H9 (cell line): ENCODE measurements around the gene SLC25A26. TPM values are rescaled to one million over a fixed set of nuclear protein-coding genes. Genes with fewer than 3 reads are reported as not detected.

Source experiments
- DNase-seq: peaks from one replicate; pipeline ENCODE4 v3.0.0-alpha.2; 2017
- H2AFZ ChIP-seq: one replicate; pipeline ENCODE4 v1.6.1; 2013; ENCODE audit warnings: mild to moderate bottlenecking, low read length, control low read depth, moderate library complexity
- H2AK5ac ChIP-seq: 2 replicates; pipeline ENCODE4 v1.6.1; 2013; ENCODE audit warnings: low read length, control low read depth, mixed read lengths; ENCODE audit not compliant: insufficient read length
- H2BK120ac ChIP-seq: one replicate; pipeline ENCODE4 v1.6.1; 2013; ENCODE audit warnings: low read depth, mild to moderate bottlenecking, low read length, control low read depth, inconsistent platforms; ENCODE audit not compliant: poor library complexity, severe bottlenecking
- H2BK12ac ChIP-seq: 2 replicates; pipeline ENCODE4 v1.6.1; 2013; ENCODE audit warnings: low read length, control low read depth, mixed read lengths, low read depth; ENCODE audit not compliant: insufficient read length
- H2BK15ac ChIP-seq: 2 replicates; pipeline ENCODE4 v1.6.1; 2013; ENCODE audit warnings: low read depth, low read length, control low read depth
- H2BK20ac ChIP-seq: one replicate; pipeline ENCODE4 v1.6.1; 2013; ENCODE audit warnings: low read depth, mild to moderate bottlenecking, low read length, control low read depth, inconsistent platforms; ENCODE audit not compliant: poor library complexity, severe bottlenecking
- H2BK5ac ChIP-seq: 2 replicates; pipeline ENCODE4 v1.6.1; 2013; ENCODE audit warnings: low read length, control low read depth, mixed read lengths; ENCODE audit not compliant: insufficient read length
- H3K14ac ChIP-seq: 2 replicates; pipeline ENCODE4 v1.6.1; 2013; ENCODE audit warnings: low read length, control low read depth; ENCODE audit not compliant: insufficient read depth
- H3K18ac ChIP-seq: 2 replicates; pipeline ENCODE4 v1.6.1; 2013; ENCODE audit warnings: low read depth, mild to moderate bottlenecking, mixed read lengths, low read length, control low read depth; ENCODE audit not compliant: insufficient read length
- H3K23ac ChIP-seq: 2 replicates; pipeline ENCODE4 v1.6.1; 2013; ENCODE audit warnings: low read length, control low read depth, mixed read lengths, low read depth; ENCODE audit not compliant: insufficient read length
- H3K23me2 ChIP-seq: 2 replicates; pipeline ENCODE4 v1.6.1; 2013; ENCODE audit warnings: low read depth, mild to moderate bottlenecking, mixed read lengths, low read length, control low read depth; ENCODE audit not compliant: insufficient read length, poor library complexity, severe bottlenecking
- H3K27ac ChIP-seq: 2 replicates; pipeline ENCODE4 v1.5.1; 2013; ENCODE audit warnings: low read length, control low read depth, mixed read lengths, low read depth; ENCODE audit not compliant: insufficient read length
- H3K27me3 ChIP-seq: 2 replicates; pipeline ENCODE4 v1.6.1; 2013; ENCODE audit warnings: low read length, control low read depth, inconsistent platforms; ENCODE audit not compliant: insufficient read depth
- H3K4ac ChIP-seq: 2 replicates; pipeline ENCODE4 v1.6.1; 2013; ENCODE audit warnings: low read depth, mild to moderate bottlenecking, control low read depth, inconsistent platforms, low read length, moderate library complexity
- H3K4me1 ChIP-seq: 2 replicates; pipeline ENCODE4 v1.6.1; 2013; ENCODE audit warnings: low read length, control low read depth, inconsistent platforms; ENCODE audit not compliant: insufficient read depth
- H3K4me2 ChIP-seq: 2 replicates; pipeline ENCODE4 v1.6.1; 2013; ENCODE audit warnings: low read length, control low read depth, mixed read lengths; ENCODE audit not compliant: insufficient read length, insufficient read depth
- H3K56ac ChIP-seq: 2 replicates; pipeline ENCODE4 v1.6.1; 2013; ENCODE audit warnings: low read depth, mild to moderate bottlenecking, mixed read lengths, low read length, control low read depth; ENCODE audit not compliant: insufficient read length
- H3K79me1 ChIP-seq: 2 replicates; pipeline ENCODE4 v1.6.1; 2013; ENCODE audit warnings: low read depth, mild to moderate bottlenecking, moderate library complexity, low read length, control low read depth, inconsistent platforms; ENCODE audit not compliant: insufficient read depth, poor library complexity, severe bottlenecking
- H3K79me2 ChIP-seq: 2 replicates; pipeline ENCODE4 v1.6.1; 2013; ENCODE audit warnings: low read length, control low read depth, inconsistent platforms; ENCODE audit not compliant: insufficient read depth
- H3K9ac ChIP-seq: 2 replicates; pipeline ENCODE4 v1.6.1; 2013; ENCODE audit warnings: low read length, control low read depth, mixed read lengths; ENCODE audit not compliant: insufficient read length; ENCODE audit errors: extremely low read depth
- H3K9me3 ChIP-seq: one replicate; pipeline ENCODE4 v1.6.1; 2013; ENCODE audit warnings: low read depth, low read length, inconsistent platforms; ENCODE audit not compliant: control insufficient read depth
- H3T11ph ChIP-seq: one replicate; pipeline ENCODE4 v1.6.1; 2013; ENCODE audit warnings: mild to moderate bottlenecking, low read length, control low read depth, inconsistent platforms
- H4K20me1 ChIP-seq: one replicate; pipeline ENCODE4 v1.6.1; 2013; ENCODE audit not compliant: control insufficient read depth, insufficient read length, insufficient read depth
- H4K5ac ChIP-seq: 2 replicates; pipeline ENCODE4 v1.6.1; 2013; ENCODE audit warnings: low read depth, mild to moderate bottlenecking, mixed read lengths, low read length, control low read depth; ENCODE audit not compliant: insufficient read length
- H4K8ac ChIP-seq: replicated peaks from 2 replicates; pipeline ENCODE4 v1.6.1; 2013; ENCODE audit warnings: low read length, control low read depth, mixed read lengths, low read depth; ENCODE audit not compliant: insufficient read length
- H4K91ac ChIP-seq: 2 replicates; pipeline ENCODE4 v1.6.1; 2013; ENCODE audit warnings: low read depth, mild to moderate bottlenecking, moderate library complexity, mixed read lengths, low read length, control low read depth; ENCODE audit not compliant: insufficient read length
- H3K27ac Mint-ChIP-seq, 3 experiments: 2 replicates in 2 of 3; 3 replicates in 1 of 3; pipeline ENCODE4 v1.8.0; 2020 to 2021; ENCODE audit warnings: mixed read lengths in 3 of 3, mild to moderate bottlenecking in 1 of 3, moderate library complexity in 1 of 3
- H3K27me3 Mint-ChIP-seq: 2 replicates; pipeline ENCODE4 v1.8.0; 2021; ENCODE audit warnings: low read depth, mild to moderate bottlenecking, moderate library complexity, mixed read lengths
- H3K36me3 Mint-ChIP-seq, 3 experiments: 2 replicates in 2 of 3; 3 replicates in 1 of 3; pipeline ENCODE4 v1.8.0; 2020 to 2021; ENCODE audit warnings: low read depth in 3 of 3, mixed read lengths in 3 of 3; ENCODE audit not compliant: insufficient read depth in 1 of 3
- H3K4me1 Mint-ChIP-seq, 2 experiments: 2 replicates each; pipeline ENCODE4 v1.8.0; 2020; ENCODE audit warnings: mixed read lengths in 2 of 2
- H3K4me3 Mint-ChIP-seq, 2 experiments: 2 replicates in 1 of 2; 3 replicates in 1 of 2; pipeline ENCODE4 v1.8.0; 2020 to 2021; ENCODE audit warnings: mild to moderate bottlenecking in 2 of 2, mixed read lengths in 2 of 2, moderate library complexity in 1 of 2
- H3K9me3 Mint-ChIP-seq, 2 experiments: 2 replicates in 1 of 2; 3 replicates in 1 of 2; pipeline ENCODE4 v1.8.0; 2020; ENCODE audit warnings: mild to moderate bottlenecking in 2 of 2, mixed read lengths in 2 of 2, moderate library complexity in 1 of 2
- CTCF ChIP-seq: fragments of 200-600 bp; sonication (generic); conservative IDR thresholded peaks from 3 replicates; pipeline ENCODE4 v1.8.0; 2021; ENCODE audit warnings: antibody characterized with exemption, mild to moderate bottlenecking
- WGBS: extraction: QIAGEN DNeasy Blood & Tissue Kit; methylation state at CpG from one replicate; pipeline ENCODE4 v1.1.7; 2013; ENCODE audit warnings: missing lambda C conversion rate, low lambda C conversion rate, mixed read lengths; ENCODE audit not compliant: insufficient read length; ENCODE audit errors: extremely low coverage; 5-methylcytosine and 5-hydroxymethylcytosine counted together
- total RNA-seq: library from RNA; stranded (reverse); gene quantifications from 2 replicates; pipeline ENCODE4 v1.2.1, GENCODE V29; 2021

The SLC25A26 gene
- total RNA-seq, 1 experiment from 2014 or later, result 30.2 TPM

GRCh38 chr3:66414846-66415245 is 194.0 kb downstream of the SLC25A26 start:
- peaks cover 13% of the 10 kb centered on the region; the same call in 1 of the 2 replicates for H3K79me2 ChIP-seq
- H2BK120ac ChIP-seq, result no peak overlapping the region
- no peaks in the 10 kb centered on the region for H3K27me3 Mint-ChIP-seq
- peaks cover 3% of the 10 kb centered on the region for H3K79me1 ChIP-seq
- H3K27ac ChIP-seq, result no peak overlapping the region
- no peak for TF ChIP-seq CTCF
- no peak overlapping the region for H2BK20ac ChIP-seq
- no CpG with 5 or more reads among the region's 5 CpGs for WGBS
- no peak overlapping the region for H2AK5ac ChIP-seq
- H3K4ac ChIP-seq, result no peak overlapping the region
- DNase-seq, result no peak
- H3K27me3 ChIP-seq, result no peaks in the 10 kb centered on the region
- H4K20me1 ChIP-seq, result no peaks in the 10 kb centered on the region
- H3K23ac ChIP-seq, result no peak overlapping the region
- no peak overlapping the region for H3K4me3 Mint-ChIP-seq
- H3T11ph ChIP-seq, result no peak overlapping the region
- H4K5ac ChIP-seq, result no peak overlapping the region
- no peak overlapping the region for H4K91ac ChIP-seq
- no peak overlapping the region for H3K56ac ChIP-seq
- peaks cover 36 to 42% of the 10 kb centered on the region in 2 experiments for H3K4me1 Mint-ChIP-seq
- peaks cover 73 to 95% (median 85%) of the 10 kb centered on the region in 3 experiments for H3K36me3 Mint-ChIP-seq
- no peak overlapping the region for H2BK5ac ChIP-seq
- H3K23me2 ChIP-seq, result no peaks in the 10 kb centered on the region
- peaks cover 5% of the 10 kb centered on the region; the same call in 1 of the 2 replicates for H3K4me1 ChIP-seq
- peaks cover under 1 to 4% of the 10 kb centered on the region in 2 experiments; a peak in 4 of 5 replicates for H3K9me3 Mint-ChIP-seq
- no peak overlapping the region for H3K14ac ChIP-seq
- H3K4me2 ChIP-seq, result no peak overlapping the region
- no peak overlapping the region for H3K18ac ChIP-seq
- no peak overlapping the region for H2BK15ac ChIP-seq
- H3K9me3 ChIP-seq, result no peaks in the 10 kb centered on the region
- no peak overlapping the region for H3K9ac ChIP-seq
- no peak overlapping the region for H2BK12ac ChIP-seq
- H3K27ac Mint-ChIP-seq, result peak overlapping the region in 1 of 3 experiments; percentile 89; a peak in 4 of 7 replicates
- no peak overlapping the region for H4K8ac ChIP-seq
- H2AFZ ChIP-seq, result no peak overlapping the region
